Measurements from ENCODE around the gene KLHL35. TPM values are rescaled to one million over a fixed set of nuclear protein-coding genes. Genes with fewer than 3 reads are reported as not detected.

Gene KLHL35
- total RNA-seq, 1 donor from 2014 or later: 1.5 TPM

- Histone ChIP-seq H3K4me3 (ENCODE audit: low read depth, low read length) (peak overlapping the region; percentile 76), H3K27me3 (ENCODE audit: control insufficient read depth, insufficient read depth, low read length) (no peaks in the 10 kb centered on the region), H3K36me3 (ENCODE audit: control insufficient read depth, insufficient read depth, low read length) (peaks cover 8% of the 10 kb centered on the region)
- no peak for TF ChIP-seq CTCF (IDR thresholded peaks at IDR 0.05; ENCODE audit: insufficient read depth, low read length, poor library complexity, severe bottlenecking)
- DNase-seq (ENCODE audit: low read depth): no peak
Measured at GRCh38 chr11:75400146-75400865, 32.7 kb downstream of the KLHL35 start.

DNA sequence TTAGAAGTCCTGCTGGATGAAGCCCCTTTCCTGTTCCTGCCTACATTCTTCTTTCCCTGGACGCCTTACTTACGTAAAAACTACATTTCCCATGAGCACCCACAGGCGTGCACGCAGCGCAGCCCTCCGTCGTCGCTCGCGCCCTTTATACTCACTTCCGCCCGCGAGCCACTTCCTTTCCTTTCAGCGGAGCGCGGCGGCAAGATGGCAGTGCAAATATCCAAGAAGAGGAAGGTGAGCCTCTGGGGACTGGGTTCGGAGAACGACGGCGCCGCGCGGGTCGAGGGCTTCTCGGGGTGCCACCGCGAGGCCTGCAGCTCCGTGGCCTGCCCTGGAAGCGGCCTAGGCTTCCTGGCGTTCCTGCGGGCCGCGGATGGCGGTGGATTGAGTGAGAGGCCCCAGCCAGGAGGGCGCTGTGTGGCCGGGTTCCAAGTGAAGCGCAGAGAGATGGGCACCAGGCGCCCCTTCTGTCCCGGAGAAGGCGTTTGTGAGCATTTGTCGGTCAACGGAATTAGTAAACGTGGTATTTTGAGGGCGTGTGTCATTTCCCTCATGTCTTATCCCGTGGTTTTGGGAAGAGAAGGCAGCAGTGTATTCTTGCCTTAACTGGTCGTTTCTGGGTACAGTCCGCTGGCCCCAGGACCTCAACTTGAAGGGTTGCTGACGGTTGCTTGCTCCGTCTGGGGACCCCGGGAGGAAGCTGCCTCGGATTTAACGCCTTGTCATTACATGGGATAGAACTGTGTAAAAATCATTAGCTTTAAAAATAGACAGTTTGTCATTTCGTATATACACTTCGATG, 33.5 kb downstream of the KLHL35 start, which contains the start of gene RPS3:
Gene RPS3, plus strand, starts transcription at position 175 of the 802 bp plus-strand sequence. Its CDS starts 30 bp downstream, at position 205.
- no peaks in the 10 kb centered on the region for H3K27me3 ChIP-seq (ENCODE audit: control insufficient read depth, insufficient read depth, low read length)
- H3K36me3 ChIP-seq (ENCODE audit: control insufficient read depth, insufficient read depth, low read length): peaks cover 8% of the 10 kb centered on the region
- H3K4me3 ChIP-seq (ENCODE audit: low read depth, low read length): peak within 1 kb of the TSS; percentile 76
- DNase-seq (ENCODE audit: low read depth): peak; percentile 63
- TF ChIP-seq CTCF (IDR thresholded peaks at IDR 0.05; ENCODE audit: insufficient read depth, low read length, poor library complexity, severe bottlenecking): peak; percentile 20

- no peak for DNase-seq (ENCODE audit: low read depth)
- H3K36me3 ChIP-seq (ENCODE audit: control insufficient read depth, insufficient read depth, low read length): peaks cover 4% of the 10 kb centered on the region
- no peak overlapping the region for H3K4me3 ChIP-seq (ENCODE audit: low read depth, low read length)
- no peaks in the 10 kb centered on the region for H3K27me3 ChIP-seq (ENCODE audit: control insufficient read depth, insufficient read depth, low read length)
- TF ChIP-seq CTCF (IDR thresholded peaks at IDR 0.05; ENCODE audit: insufficient read depth, low read length, poor library complexity, severe bottlenecking): no peak
Measured at GRCh38 chr11:75398906-75399305, 34.1 kb downstream of the KLHL35 start.

DNA sequence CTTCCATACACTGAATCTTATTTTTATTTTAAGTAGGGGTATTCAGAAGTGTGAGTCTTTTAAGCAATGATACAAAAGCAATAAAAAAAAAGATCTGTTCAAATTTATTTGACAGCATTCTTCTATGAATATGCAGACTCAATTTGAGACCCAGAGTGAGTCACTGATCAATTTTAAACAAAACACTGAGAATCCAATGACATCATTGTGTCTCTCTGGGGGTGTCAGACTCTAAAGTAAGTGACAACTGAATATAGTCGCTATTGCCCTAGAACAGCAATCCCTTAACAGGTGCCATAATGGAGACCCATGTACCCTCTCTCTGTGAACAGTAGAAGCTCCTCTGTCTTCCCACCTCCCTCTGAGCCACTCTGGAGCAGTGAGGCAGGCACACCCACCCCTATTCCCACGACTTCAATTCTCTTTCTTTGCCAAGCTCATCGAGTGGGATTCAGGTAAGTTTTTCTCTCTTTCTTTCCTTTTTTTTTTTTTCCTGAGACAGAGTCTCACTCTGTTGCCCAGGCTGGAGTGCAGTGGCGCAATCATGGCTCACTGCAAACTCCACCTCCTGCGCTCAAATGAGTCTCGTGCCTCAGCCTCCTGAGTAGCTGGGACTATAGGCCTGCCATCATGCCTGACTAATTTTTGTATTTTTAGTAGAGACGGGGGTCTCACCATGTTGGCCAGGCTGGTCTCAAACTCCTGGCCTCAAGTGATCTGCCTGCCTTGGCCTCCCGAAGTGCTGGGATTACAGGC, 38.7 kb downstream of the KLHL35 start:
- H3K4me3 ChIP-seq (ENCODE audit: low read depth, low read length): no peak overlapping the region
- DNase-seq (ENCODE audit: low read depth): no peak
- no peaks in the 10 kb centered on the region for H3K27me3 ChIP-seq (ENCODE audit: control insufficient read depth, insufficient read depth, low read length)
- H3K36me3 ChIP-seq (ENCODE audit: control insufficient read depth, insufficient read depth, low read length): no peaks in the 10 kb centered on the region
- TF ChIP-seq CTCF (IDR thresholded peaks at IDR 0.05; ENCODE audit: insufficient read depth, low read length, poor library complexity, severe bottlenecking): no peak

GRCh38 chr11:75389925-75390324, 43.1 kb downstream of the KLHL35 start:
- DNase-seq (ENCODE audit: low read depth): no peak
- Histone ChIP-seq H3K36me3 (ENCODE audit: control insufficient read depth, insufficient read depth, low read length) (no peaks in the 10 kb centered on the region), H3K4me3 (ENCODE audit: low read depth, low read length) (no peak overlapping the region), H3K27me3 (ENCODE audit: control insufficient read depth, insufficient read depth, low read length) (no peaks in the 10 kb centered on the region)
- TF ChIP-seq CTCF (IDR thresholded peaks at IDR 0.05; ENCODE audit: insufficient read depth, low read length, poor library complexity, severe bottlenecking): no peak
